Kidney capillary endothelial cell (primary cell): ENCODE data around the gene TSHB.
A peak's percentile ranks its signal among the peaks of the same experiment; 100 is the strongest.
"Not testable (repeated sequence)": the region's sequence is repeated elsewhere in the genome, so short reads cannot be mapped to it uniquely, and the experiment has no call there.

Source experiments
- DNase-seq: peaks from one replicate; pipeline ENCODE4 v3.0.0-alpha.2; 2018; ENCODE audit warnings: low spot score

TSHB gene

GRCh38 chr1:115029526-115029925, at the start of gene TSHB:
Gene TSHB (plus strand): TSS chr1:115029826. CDS start chr1:115033363, 3,537 bp downstream.
- no peak for DNase-seq

- DNase-seq, result no peak
Measured at GRCh38 chr1:114982251-114982650, 47.4 kb upstream of the TSHB start.

DNA sequence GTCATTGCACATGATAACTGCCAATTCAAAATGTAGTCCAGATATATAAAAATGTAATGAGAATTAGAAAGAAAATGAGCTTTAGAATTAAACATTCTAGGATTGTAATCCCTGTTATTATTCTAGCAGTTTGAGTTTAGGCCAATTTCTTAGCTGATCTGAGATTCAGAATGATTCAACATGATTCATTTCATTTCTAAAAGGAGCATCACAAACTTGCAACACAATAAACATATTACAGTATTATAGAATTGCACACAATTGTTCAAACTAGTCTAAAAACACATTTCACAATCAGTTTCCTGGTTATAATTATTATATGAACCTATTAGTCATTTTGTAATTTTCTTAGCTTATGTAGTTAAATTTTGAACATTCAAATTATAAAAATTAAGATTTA, 43.3 kb upstream of the TSHB start:
- no peak for DNase-seq

GRCh38 chr1:114988095-114988494, 41.5 kb upstream of the TSHB start:
- no peak for DNase-seq

- no peak for DNase-seq
Measured at GRCh38 chr1:114997510-114998289, 31.9 kb upstream of the TSHB start.

DNA sequence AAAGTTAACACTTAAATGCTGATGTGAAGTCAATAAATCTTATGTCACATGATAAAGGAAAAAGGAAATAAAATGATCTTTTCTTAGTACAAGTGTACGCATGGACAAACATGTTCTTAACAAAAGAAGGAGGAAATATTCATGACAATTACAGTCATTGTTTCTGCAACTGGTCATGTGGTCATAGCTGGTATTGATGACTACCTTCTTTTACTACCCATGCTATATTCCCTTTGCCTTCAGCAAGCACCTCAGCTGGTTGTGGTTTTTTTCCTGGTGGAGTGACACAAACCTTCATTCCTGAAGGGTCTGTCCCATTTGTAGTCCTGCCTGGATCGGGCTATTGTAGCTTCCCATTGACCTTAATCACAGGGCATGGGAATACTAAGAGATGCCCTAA, 23.4 kb upstream of the TSHB start:
- no peak for DNase-seq

GRCh38 chr1:115012006-115012405, 17.6 kb upstream of the TSHB start:
- no peak for DNase-seq

DNA sequence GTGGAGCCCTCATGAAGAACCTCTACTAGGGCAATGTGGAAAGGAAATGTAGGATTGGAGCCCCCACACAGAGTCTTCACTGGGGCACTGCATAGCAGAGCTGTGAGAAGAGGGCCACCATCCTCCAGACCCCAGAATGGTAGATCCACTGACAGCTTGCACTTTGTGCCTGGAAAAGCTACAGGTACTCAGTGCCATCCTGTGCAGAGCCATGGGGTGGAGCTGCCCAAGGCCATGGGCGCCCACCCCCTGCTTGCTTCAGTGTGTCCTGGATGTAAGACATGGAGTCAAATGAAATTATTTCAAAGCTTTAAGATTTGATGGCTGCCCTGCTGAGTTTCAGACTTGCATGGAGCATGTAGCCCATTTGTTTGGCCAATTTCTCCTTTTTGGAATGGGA, 17.2 kb upstream of the TSHB start:
- no peak for DNase-seq

DNA sequence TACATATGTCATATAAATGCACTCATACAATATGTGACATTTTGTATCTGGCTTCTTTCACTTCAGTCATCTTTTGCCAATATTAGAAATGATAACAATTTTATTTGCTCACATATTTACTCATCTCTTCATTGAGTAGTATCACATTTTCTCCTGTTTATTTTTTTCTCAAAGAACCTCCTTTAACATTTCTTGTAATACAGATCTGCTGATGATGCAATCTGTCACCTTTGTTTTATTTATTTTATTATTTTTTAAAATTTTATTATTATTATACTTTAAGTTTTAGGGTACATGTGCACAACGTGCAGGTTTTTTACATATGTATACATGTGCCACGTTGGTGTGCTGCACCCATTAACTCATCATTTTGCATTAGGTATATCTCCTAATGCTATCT, 15.8 kb upstream of the TSHB start:
- no peak for DNase-seq

- not testable (repeated sequence) for DNase-seq
Measured at GRCh38 chr1:115019549-115019948, 10.1 kb upstream of the TSHB start.

GRCh38 chr1:115021145-115021544, 8.5 kb upstream of the TSHB start:
- DNase-seq, result no peak

- no peak for DNase-seq
Measured at GRCh38 chr1:115023593-115023992, 6.0 kb upstream of the TSHB start.

- DNase-seq, result no peak
Measured at GRCh38 chr1:115031595-115031994, 2.0 kb downstream of the TSHB start.

GRCh38 chr1:115035652-115036051, 6.0 kb downstream of the TSHB start:
- DNase-seq, result no peak

GRCh38 chr1:115036814-115037507, 7.3 kb downstream of the TSHB start:
- DNase-seq, result no peak

DNA sequence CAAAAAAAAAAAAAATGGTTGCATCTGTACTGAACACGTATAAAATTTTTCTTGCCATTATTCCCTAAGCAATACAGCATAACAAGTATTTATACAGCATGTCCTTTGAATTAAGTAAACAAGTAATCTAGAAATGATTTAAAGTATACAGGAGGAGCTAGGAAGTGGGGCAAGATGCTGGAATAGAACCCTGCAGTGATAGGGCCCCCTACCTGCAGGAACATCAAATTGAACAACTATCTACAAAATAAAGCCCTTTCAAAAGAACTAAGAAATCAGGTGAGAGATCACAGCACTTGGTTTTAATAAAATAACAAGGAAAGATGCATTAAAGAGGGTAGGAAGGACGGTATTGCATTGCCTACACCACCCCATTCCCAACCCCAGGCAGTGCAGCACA, 10.9 kb downstream of the TSHB start:
- DNase-seq, result no peak

DNA sequence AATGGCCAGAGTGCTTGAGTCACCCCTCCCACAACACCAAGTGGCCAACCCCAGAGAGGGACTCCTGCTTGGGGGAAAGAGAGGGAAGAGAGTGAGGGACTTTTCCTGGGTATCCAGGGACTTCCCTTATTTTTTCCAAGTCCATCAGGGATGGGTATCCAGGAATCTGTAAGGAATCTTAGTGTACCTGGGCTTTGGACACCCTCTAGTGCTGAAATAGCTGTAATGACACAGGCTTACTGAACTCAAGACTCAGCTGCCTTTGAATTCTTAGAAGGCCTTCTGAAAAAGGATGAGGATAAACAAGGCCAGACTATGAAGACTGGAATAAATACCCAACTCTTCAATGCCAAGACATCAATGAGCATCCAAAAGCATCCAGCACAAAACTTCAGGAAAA, 12.0 kb downstream of the TSHB start:
- no peak for DNase-seq

- DNase-seq, result no peak
Measured at GRCh38 chr1:115046751-115047150, 17.1 kb downstream of the TSHB start.

GRCh38 chr1:115051850-115052249, 22.2 kb downstream of the TSHB start:
- DNase-seq, result no peak

GRCh38 chr1:115052454-115053083, 22.9 kb downstream of the TSHB start:
- peak; percentile 27 for DNase-seq

DNA sequence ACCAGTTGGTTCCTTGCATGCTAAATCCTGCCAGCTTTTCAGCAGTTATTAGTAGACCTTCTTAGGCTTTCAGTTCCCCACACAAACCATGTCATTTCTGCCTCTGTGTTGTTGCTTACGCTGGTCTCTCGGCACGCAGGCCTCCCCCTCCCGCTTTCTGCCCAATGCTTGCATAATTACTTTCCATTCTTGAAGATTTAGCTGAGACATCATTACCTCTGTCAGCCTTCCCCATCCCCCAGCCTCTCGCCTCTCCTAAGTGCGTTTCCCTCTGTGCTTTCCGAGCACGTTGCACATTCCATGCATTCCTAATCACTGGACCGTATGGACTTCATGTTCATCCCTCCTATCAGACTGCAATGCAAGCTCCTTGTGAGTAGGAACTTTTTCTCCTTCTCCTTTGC, 26.8 kb downstream of the TSHB start:
- DNase-seq, result no peak

- DNase-seq, result no peak
Measured at GRCh38 chr1:115057661-115058254, 28.1 kb downstream of the TSHB start.

DNA sequence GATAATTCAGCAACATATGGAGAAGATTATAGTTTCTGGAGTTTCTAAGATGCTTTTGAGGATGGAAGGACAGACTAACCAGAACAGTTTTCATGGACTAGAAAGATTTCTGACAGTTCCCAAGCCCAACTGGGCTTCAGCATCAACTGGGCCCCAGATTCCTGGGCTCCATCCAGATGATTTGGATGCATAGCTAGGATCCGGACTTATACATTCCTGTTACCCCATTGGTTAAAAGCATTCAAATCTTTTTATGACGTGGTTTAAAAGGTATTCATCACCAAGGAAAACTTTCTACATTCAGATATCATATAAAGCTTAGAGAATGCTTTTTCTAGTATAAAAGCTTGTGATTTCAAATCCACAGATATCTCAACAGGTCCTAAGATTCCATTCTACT, 29.7 kb downstream of the TSHB start:
- no peak for DNase-seq
